Measurements from ENCODE around the gene PLAGL2. TPM values are rescaled to one million over a fixed set of nuclear protein-coding genes. Genes with fewer than 3 reads are reported as not detected.
A peak's percentile ranks its signal among the peaks of the same experiment; 100 is the strongest.

The PLAGL2 gene
- total RNA-seq, 1 donor from 2014 or later = 34.9 TPM

DNA sequence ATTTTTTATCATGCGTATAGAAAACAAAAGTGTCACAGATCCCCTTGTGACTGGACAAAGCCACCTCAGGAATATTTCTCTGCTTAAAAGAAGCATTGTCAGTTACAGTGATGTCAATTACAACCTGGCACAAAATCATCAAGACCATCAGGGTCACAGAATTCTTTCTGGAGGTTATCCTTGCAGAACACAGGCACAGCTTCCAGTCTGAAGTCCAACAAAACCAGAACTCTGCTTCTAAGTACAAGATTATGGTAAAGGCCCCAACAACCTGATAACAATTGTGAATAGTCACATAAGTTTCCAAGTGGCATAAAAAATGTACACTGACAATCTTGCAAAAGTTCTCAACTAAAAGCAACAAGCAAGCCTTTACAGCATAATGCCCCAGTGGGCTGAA is 21.0 kb downstream of the PLAGL2 start:
- Mint-ChIP-seq H3K27me3 (ENCODE audit: unreplicated experiment) (peaks cover 16% of the 10 kb centered on the region), H3K36me3 (ENCODE audit: unreplicated experiment) (peaks cover 4% of the 10 kb centered on the region), H3K9me3 (ENCODE audit: unreplicated experiment) (peaks cover 11% of the 10 kb centered on the region), H3K4me3 (ENCODE audit: unreplicated experiment) (no peak overlapping the region), H3K27ac (ENCODE audit: unreplicated experiment) (no peak overlapping the region), H3K4me1 (ENCODE audit: low read depth, unreplicated experiment) (peaks cover 12% of the 10 kb centered on the region)
- DNase-seq = no peak
- TF ChIP-seq, protein P1, sequence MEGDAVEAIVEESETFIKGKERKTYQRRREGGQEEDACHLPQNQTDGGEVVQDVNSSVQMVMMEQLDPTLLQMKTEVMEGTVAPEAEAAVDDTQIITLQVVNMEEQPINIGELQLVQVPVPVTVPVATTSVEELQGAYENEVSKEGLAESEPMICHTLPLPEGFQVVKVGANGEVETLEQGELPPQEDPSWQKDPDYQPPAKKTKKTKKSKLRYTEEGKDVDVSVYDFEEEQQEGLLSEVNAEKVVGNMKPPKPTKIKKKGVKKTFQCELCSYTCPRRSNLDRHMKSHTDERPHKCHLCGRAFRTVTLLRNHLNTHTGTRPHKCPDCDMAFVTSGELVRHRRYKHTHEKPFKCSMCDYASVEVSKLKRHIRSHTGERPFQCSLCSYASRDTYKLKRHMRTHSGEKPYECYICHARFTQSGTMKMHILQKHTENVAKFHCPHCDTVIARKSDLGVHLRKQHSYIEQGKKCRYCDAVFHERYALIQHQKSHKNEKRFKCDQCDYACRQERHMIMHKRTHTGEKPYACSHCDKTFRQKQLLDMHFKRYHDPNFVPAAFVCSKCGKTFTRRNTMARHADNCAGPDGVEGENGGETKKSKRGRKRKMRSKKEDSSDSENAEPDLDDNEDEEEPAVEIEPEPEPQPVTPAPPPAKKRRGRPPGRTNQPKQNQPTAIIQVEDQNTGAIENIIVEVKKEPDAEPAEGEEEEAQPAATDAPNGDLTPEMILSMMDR (IDR thresholded peaks at IDR 0.05; ENCODE audit: partially characterized antibody, unreplicated experiment) = no peak

DNA sequence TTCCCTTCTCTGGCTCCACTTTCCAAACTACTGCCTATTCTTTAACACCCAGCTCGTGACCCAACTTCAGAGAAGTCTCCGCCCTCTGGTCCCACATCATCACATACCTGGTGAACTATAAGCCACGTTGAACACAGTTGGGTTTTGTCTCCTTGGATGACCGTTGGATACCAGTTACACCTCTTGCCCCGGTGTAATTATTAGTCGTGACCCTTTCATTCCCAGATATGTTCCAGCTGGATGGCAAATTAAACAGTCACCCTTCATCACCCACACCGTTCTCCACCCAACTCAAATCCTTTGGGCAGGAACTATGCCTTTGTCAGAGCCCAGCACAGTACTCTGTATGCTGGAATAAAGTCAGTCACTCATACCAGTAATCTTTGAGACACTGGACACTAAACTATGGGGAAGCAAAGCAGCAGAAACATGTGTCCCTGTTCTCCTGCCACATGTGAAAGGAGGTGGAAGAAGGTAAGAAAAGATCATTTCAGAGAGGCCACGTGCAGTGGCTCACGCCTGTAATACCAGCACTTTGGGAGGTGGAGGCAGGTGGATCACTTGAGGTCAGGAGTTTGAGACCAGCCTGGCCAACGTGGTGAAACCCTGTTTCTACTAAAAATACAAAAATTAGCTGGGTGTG is 22.5 kb downstream of the PLAGL2 start:
- Mint-ChIP-seq H3K4me3 (ENCODE audit: unreplicated experiment) (no peak overlapping the region), H3K27ac (ENCODE audit: unreplicated experiment) (no peak overlapping the region), H3K9me3 (ENCODE audit: unreplicated experiment) (peaks cover 11% of the 10 kb centered on the region), H3K4me1 (ENCODE audit: low read depth, unreplicated experiment) (peaks cover 4% of the 10 kb centered on the region), H3K27me3 (ENCODE audit: unreplicated experiment) (peaks cover 13% of the 10 kb centered on the region), H3K36me3 (ENCODE audit: unreplicated experiment) (peaks cover 4% of the 10 kb centered on the region)
- no peak for DNase-seq
- TF ChIP-seq, protein P1 (IDR thresholded peaks at IDR 0.05; ENCODE audit: partially characterized antibody, unreplicated experiment) = no peak

GRCh38 chr20:32183947-32184635 is 23.5 kb downstream of the PLAGL2 start:
- TF ChIP-seq, protein P1 (IDR thresholded peaks at IDR 0.05; ENCODE audit: partially characterized antibody, unreplicated experiment) = no peak
- Mint-ChIP-seq H3K27ac (ENCODE audit: unreplicated experiment) (no peak overlapping the region), H3K4me1 (ENCODE audit: low read depth, unreplicated experiment) (peaks cover 3% of the 10 kb centered on the region), H3K36me3 (ENCODE audit: unreplicated experiment) (peaks cover 4% of the 10 kb centered on the region), H3K4me3 (ENCODE audit: unreplicated experiment) (no peak overlapping the region), H3K27me3 (ENCODE audit: unreplicated experiment) (peaks cover 13% of the 10 kb centered on the region), H3K9me3 (ENCODE audit: unreplicated experiment) (peaks cover 9% of the 10 kb centered on the region)
- peak; percentile 13 for DNase-seq

DNA sequence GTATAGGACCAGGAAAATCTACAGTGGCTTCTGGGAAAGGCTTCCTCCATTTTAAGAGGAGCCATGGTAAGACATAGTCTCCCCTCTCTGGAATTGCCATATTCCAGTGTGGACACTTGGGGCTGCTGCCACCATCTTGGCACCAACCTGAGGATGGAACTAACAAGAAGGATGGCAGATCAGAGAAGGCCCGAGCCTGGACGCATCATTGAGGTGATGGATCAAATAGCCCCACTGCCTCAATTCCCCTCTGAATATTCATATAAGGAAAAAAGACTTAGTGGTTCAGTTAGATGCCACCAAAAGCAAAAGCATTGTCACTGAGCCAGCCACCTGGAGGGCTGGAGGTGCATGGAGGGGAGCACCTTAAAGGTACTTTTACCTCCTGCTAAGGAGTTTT is 25.9 kb downstream of the PLAGL2 start:
- TF ChIP-seq, protein P1 (IDR thresholded peaks at IDR 0.05; ENCODE audit: partially characterized antibody, unreplicated experiment) = no peak
- Mint-ChIP-seq H3K27ac (ENCODE audit: unreplicated experiment) (no peak overlapping the region), H3K36me3 (ENCODE audit: unreplicated experiment) (peaks cover 20% of the 10 kb centered on the region), H3K9me3 (ENCODE audit: unreplicated experiment) (peaks cover 9% of the 10 kb centered on the region), H3K27me3 (ENCODE audit: unreplicated experiment) (peaks cover 5% of the 10 kb centered on the region), H3K4me1 (ENCODE audit: low read depth, unreplicated experiment) (no peaks in the 10 kb centered on the region), H3K4me3 (ENCODE audit: unreplicated experiment) (no peak overlapping the region)
- no peak for DNase-seq

DNA sequence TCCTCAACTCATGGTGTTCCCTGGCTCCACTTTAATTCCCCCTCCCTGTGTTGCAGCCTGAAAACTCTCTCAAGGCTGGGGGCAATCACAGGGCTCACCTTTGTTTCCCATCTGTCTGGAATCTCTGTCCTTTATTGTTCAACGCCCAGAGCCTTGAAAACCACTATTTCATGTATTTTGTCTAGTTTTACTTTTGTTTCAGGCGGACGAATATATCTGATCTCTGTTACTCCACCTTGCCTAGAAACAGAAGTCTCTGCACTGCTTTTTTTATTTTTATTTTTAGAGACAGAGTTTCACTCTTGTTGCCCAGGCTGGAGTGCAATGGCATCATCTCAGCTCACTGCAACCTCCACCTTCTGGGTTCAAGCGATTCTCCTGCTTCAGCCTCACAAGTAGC is 27.6 kb downstream of the PLAGL2 start:
- no peaks in the 10 kb centered on the region for H3K4me1 Mint-ChIP-seq (ENCODE audit: low read depth, unreplicated experiment)
- H3K27ac Mint-ChIP-seq (ENCODE audit: unreplicated experiment) = no peak overlapping the region
- DNase-seq = no peak
- TF ChIP-seq, protein P1 (IDR thresholded peaks at IDR 0.05; ENCODE audit: partially characterized antibody, unreplicated experiment) = no peak
- H3K4me3 Mint-ChIP-seq (ENCODE audit: unreplicated experiment) = no peak overlapping the region
- peaks cover 20% of the 10 kb centered on the region for H3K36me3 Mint-ChIP-seq (ENCODE audit: unreplicated experiment)
- peaks cover 9% of the 10 kb centered on the region for H3K9me3 Mint-ChIP-seq (ENCODE audit: unreplicated experiment)
- H3K27me3 Mint-ChIP-seq (ENCODE audit: unreplicated experiment) = peaks cover 5% of the 10 kb centered on the region
